ENCODE measurements around the gene BLID. TPM values are rescaled to one million over a fixed set of nuclear protein-coding genes. Genes with fewer than 3 reads are reported as not detected.

The BLID gene
- total and polyA plus RNA-seq, 8 donors: 0.55 to 0.79 TPM; not detected in 6

DNA sequence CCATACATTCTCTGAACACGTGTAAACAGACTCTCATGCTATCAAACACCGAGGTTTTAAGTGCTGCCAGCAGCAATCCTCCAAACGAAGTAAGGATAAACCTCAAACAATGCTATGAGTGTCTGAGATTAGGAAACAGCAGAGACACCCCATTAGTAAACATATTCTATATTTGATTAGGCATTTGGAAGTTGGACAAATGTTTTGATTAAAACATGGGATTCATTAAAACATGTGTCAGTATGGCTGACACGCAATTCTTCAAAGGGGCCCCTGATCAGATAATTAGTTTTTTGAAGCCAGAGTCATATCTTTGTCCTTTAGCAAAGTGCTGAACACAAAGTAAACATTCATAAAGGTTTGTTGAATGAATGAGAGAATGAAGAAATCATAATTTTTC is 33.2 kb upstream of the BLID start:
- Histone ChIP-seq H3K27me3 (no peaks in the 10 kb centered on the region), H3K4me3 (no peak overlapping the region), H3K36me3 (no peaks in the 10 kb centered on the region), H3K27ac (no peak overlapping the region), H3K9me3 (no peaks in the 10 kb centered on the region), H3K4me1 (no peaks in the 10 kb centered on the region)
- TF ChIP-seq, protein P1, sequence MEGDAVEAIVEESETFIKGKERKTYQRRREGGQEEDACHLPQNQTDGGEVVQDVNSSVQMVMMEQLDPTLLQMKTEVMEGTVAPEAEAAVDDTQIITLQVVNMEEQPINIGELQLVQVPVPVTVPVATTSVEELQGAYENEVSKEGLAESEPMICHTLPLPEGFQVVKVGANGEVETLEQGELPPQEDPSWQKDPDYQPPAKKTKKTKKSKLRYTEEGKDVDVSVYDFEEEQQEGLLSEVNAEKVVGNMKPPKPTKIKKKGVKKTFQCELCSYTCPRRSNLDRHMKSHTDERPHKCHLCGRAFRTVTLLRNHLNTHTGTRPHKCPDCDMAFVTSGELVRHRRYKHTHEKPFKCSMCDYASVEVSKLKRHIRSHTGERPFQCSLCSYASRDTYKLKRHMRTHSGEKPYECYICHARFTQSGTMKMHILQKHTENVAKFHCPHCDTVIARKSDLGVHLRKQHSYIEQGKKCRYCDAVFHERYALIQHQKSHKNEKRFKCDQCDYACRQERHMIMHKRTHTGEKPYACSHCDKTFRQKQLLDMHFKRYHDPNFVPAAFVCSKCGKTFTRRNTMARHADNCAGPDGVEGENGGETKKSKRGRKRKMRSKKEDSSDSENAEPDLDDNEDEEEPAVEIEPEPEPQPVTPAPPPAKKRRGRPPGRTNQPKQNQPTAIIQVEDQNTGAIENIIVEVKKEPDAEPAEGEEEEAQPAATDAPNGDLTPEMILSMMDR (IDR thresholded peaks at IDR 0.05): no peak
- DNase-seq (no peak), ATAC-seq (no peak)
- intact Hi-C loops (cut with DNase I): no loop called here

DNA sequence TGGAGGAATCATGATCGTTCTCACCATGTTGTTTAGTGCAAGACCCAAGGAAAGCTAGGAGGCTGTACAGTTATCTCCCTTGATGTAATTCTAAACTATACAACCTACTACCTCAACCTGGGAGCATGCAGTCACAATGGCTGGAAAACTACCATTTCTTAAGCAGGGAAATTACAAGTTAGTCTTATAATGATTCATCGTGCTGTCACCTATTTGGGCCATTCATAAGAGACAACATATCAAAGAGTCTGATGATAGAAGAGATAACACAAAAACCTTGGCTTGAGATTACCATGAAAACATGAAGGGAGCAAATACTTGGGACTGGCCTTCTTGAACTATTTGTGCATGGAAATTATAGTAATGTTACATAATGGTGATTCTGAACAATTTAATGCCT is 30.5 kb upstream of the BLID start:
- Histone ChIP-seq H3K4me3 (no peak overlapping the region), H3K9me3 (no peaks in the 10 kb centered on the region), H3K27me3 (no peaks in the 10 kb centered on the region), H3K27ac (no peak overlapping the region), H3K4me1 (no peaks in the 10 kb centered on the region), H3K36me3 (no peaks in the 10 kb centered on the region)
- intact Hi-C loops (cut with DNase I): no loop called here
- ATAC-seq (no peak), DNase-seq (no peak)
- TF ChIP-seq, protein P1 (IDR thresholded peaks at IDR 0.05): no peak

DNA sequence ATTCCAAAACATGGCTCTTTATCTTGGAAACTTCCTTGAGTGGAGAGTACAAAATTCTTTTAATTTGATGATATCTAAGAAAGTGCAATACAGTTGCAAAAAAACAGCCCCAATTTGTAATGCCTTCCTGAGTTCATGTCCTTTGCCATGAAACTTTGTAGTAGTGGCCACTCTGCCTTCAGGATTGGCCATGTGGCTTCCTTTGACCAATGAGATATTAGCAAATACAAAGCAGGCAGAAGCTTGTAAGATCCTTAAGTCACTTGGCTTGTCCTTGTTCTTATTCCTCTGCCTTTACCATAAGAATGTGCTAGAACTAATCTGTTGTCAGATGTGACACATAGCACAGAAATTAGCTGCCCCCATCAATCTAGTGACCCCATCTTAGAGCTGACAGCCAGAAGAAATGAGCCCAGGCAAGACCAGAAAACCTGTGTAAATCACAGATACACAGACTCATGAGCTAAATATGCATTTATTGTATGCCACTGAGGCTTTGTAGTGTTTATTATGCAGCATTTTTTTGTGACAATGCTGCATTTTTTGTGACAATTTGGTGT is 29.8 kb upstream of the BLID start:
- DNase-seq: no peak
- no peak overlapping the region for H3K27ac ChIP-seq
- H3K4me1 ChIP-seq: no peaks in the 10 kb centered on the region
- TF ChIP-seq, protein P1 (IDR thresholded peaks at IDR 0.05): no peak
- no peak for ATAC-seq
- H3K9me3 ChIP-seq: no peaks in the 10 kb centered on the region
- H3K27me3 ChIP-seq: no peaks in the 10 kb centered on the region
- intact Hi-C loops (cut with DNase I): no loop called here
- H3K4me3 ChIP-seq: no peak overlapping the region
- no peaks in the 10 kb centered on the region for H3K36me3 ChIP-seq

DNA sequence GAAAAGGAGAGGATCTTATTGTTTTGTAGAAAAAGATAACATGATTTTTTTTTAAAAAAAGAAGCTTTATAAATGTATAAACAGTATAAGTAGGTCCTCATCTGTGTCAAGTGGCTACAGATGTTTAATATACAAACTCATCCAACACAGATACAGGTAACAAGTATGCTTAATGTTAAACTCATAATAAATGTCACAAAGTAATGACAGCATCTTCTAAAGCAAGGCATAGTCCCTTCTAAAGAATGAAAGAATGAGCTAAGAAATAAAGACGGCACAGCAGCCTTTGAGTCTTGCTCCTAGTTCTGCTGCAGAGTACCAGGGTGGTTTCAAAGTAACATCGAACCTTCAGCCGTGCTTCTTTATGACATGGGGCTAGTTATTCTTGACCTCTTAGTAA is 28.7 kb upstream of the BLID start:
- Histone ChIP-seq H3K27me3 (no peaks in the 10 kb centered on the region), H3K27ac (no peak overlapping the region), H3K9me3 (no peaks in the 10 kb centered on the region), H3K36me3 (no peaks in the 10 kb centered on the region), H3K4me3 (no peak overlapping the region), H3K4me1 (no peaks in the 10 kb centered on the region)
- TF ChIP-seq, protein P1 (IDR thresholded peaks at IDR 0.05): no peak
- DNase-seq (no peak), ATAC-seq (no peak)
- intact Hi-C loops (cut with DNase I): no loop called here

DNA sequence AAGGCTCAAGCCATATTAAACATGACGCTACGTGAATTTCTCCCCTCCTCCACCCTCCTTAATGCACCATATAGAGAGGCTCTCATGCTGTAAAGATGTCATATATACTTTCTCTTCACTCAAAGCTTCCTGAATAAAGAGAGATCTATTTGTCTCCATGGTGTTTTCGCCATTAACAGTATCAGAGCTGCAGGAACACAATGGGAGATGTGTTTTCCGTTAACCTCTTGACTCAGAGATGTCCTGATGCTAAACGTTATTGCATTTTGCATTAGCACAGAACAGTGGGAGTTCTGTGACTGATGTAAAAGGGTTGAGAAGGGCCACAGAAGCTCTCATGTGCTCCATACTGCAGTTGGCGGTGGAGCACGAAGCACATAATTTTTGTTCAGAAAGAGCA is 25.7 kb upstream of the BLID start:
- peaks cover 0 to under 1% of the 10 kb centered on the region in 2 donors for H3K4me1 ChIP-seq
- ATAC-seq: no peak
- no peaks in the 10 kb centered on the region for H3K9me3 ChIP-seq
- no peak overlapping the region for H3K27ac ChIP-seq
- no peak for DNase-seq
- no peaks in the 10 kb centered on the region for H3K36me3 ChIP-seq
- no peaks in the 10 kb centered on the region for H3K27me3 ChIP-seq
- intact Hi-C loops (cut with DNase I): no loop called here
- TF ChIP-seq, protein P1 (IDR thresholded peaks at IDR 0.05): no peak
- H3K4me3 ChIP-seq: no peak overlapping the region
